Measurements from ENCODE around the gene MYCBPAP.

MYCBPAP gene

DNA sequence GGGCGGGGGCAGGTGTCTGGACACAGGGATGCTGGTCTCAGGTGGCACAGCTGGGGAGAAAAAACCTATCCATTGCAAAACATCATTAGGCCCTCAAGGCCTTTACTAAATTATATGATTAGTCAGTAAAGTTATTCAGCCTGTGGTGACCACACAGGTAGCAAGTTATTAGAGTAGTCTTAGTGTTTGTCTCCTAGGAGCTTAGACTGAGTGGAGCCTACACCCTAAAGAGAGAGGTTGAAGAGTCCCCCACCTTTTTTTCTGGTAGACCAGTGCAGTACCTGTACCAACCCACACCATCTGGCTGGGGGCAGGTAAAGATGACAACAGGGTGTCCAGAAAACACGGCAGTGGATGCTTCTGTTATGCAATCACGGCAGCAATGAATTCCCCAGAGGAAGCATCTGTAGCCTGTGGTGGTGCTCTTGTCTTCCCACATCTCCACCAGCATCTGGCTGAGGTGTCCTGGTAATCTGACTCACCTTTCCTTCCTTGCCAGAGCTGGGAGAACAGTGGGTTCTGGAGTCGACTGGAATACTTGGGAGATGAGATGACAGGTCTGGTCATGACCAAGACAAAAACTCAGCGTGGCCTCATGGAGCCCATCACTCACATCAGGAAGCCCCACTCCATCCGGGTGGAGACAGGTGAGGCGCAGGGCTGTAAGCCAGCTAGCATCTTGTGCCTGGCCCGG lies 11.0 kb downstream of the MYCBPAP start:
- no peak for FAIRE-seq
- TF ChIP-seq, protein P1, sequence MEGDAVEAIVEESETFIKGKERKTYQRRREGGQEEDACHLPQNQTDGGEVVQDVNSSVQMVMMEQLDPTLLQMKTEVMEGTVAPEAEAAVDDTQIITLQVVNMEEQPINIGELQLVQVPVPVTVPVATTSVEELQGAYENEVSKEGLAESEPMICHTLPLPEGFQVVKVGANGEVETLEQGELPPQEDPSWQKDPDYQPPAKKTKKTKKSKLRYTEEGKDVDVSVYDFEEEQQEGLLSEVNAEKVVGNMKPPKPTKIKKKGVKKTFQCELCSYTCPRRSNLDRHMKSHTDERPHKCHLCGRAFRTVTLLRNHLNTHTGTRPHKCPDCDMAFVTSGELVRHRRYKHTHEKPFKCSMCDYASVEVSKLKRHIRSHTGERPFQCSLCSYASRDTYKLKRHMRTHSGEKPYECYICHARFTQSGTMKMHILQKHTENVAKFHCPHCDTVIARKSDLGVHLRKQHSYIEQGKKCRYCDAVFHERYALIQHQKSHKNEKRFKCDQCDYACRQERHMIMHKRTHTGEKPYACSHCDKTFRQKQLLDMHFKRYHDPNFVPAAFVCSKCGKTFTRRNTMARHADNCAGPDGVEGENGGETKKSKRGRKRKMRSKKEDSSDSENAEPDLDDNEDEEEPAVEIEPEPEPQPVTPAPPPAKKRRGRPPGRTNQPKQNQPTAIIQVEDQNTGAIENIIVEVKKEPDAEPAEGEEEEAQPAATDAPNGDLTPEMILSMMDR (IDR thresholded peaks at IDR 0.05; ENCODE audit: insufficient read depth, missing control alignments): no peak
- DNase-seq (ENCODE audit: insufficient read length, low spot score): no peak

DNA sequence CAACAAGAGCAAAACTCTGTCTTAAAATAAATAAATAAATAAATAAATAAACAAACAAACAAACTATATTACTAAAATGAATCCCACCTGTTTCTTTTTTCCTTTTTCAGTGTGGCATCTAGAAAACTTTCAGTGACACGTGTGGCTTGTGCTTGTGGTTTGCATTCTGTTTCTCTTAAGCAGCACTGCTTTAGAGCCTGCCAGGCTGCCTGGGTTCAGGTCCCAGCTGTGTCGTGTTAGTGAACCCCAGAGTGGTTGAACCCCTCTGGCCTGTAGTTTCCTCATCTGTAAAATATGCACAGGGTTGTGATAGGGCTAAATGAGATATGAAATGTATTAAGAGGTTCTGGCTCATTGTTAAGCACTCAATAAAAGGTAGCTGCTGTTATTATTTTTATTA lies 12.2 kb downstream of the MYCBPAP start:
- FAIRE-seq: no peak
- TF ChIP-seq, protein P1 (IDR thresholded peaks at IDR 0.05; ENCODE audit: insufficient read depth, missing control alignments): no peak
- DNase-seq (ENCODE audit: insufficient read length, low spot score): no peak

DNA sequence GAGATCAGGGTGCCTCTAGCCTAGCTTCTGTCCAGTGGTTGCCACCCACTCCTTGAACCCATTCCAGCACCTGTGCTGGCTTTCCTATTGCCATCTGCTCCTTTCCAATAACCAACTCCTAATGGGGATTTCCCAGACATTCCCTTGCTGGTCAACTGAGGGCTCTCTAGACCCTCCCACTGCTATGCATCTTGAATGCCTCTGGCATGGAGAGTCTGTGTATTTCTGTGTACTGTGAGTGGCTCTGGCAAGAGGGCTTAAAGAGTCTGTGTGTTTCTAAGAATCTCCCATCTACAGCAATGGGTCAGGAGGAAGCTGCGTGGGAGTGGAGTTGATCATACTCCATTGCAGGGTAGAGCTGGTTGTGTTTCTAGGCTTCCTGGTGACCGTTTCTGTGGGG lies 13.3 kb downstream of the MYCBPAP start:
- FAIRE-seq (no peak), DNase-seq (ENCODE audit: insufficient read length, low spot score) (no peak)

DNA sequence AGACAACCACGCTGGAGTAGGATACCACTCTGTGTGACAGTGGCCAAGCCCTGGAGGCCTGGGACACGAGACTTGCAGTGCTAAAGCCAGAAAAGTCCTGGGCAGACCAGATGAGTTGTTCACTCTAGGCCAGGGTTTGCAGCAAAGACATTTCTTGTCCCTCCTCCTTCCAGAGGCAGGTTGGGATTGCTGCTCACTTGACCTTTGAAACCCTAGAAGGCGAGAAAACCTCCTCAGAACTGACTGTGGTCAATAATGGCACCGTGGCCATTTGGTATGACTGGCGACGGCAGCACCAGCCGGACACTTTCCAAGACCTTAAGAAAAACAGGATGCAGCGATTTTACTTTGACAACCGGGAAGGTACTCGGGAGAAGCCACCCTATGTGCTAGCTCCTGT lies 14.5 kb downstream of the MYCBPAP start:
- DNase-seq (ENCODE audit: insufficient read length, low spot score): no peak
- no peak for FAIRE-seq
- TF ChIP-seq, protein P1 (IDR thresholded peaks at IDR 0.05; ENCODE audit: insufficient read depth, missing control alignments): no peak

More for the DNA sequence above, 13.3 kb downstream of the MYCBPAP start:
- TF ChIP-seq, protein P1 (IDR thresholded peaks at IDR 0.05; ENCODE audit: insufficient read depth, missing control alignments): no peak

DNA sequence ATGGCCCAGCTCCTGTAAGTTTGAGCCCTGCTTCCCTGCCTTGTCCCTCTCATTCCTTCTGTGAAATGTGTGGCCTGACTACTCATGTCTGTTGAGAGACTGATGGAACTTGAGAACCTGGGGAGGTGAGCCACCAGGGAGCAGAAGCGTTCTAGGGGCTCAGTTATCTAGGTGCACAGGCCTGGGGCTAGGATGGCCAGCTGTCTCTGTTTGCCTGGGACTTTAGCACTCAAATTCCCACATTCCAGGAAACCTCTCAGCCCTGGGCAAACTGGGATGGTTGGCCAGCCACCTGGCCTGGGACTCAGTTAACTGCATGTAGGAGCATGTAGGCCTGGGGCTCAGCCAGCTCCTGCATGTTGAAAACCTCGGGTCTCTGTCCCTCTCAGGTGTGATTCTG lies 15.0 kb downstream of the MYCBPAP start:
- FAIRE-seq (no peak), DNase-seq (ENCODE audit: insufficient read length, low spot score) (no peak)
- TF ChIP-seq, protein P1 (IDR thresholded peaks at IDR 0.05; ENCODE audit: insufficient read depth, missing control alignments): no peak

DNA sequence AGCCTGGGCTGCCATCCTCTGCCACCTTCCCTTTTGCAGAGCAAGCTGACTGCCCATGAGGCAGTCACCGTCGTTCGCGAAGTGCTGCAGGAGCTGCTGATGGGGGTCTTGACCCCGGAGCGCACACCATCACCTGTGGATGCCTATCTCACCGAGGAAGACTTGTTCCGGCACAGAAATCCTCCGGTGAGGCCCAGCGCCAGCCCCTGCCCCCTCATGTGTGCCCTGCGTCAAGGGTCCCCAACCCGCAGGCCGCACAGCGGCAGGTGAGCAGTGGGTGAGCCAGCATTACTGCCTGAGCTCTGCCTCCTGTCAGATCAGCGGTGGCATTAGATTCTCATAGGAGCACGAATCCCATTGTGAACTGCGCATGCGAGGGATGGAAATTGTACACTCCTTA lies 16.6 kb downstream of the MYCBPAP start:
- TF ChIP-seq, protein P1 (IDR thresholded peaks at IDR 0.05; ENCODE audit: insufficient read depth, missing control alignments): no peak
- FAIRE-seq (no peak), DNase-seq (ENCODE audit: insufficient read length, low spot score) (no peak)

DNA sequence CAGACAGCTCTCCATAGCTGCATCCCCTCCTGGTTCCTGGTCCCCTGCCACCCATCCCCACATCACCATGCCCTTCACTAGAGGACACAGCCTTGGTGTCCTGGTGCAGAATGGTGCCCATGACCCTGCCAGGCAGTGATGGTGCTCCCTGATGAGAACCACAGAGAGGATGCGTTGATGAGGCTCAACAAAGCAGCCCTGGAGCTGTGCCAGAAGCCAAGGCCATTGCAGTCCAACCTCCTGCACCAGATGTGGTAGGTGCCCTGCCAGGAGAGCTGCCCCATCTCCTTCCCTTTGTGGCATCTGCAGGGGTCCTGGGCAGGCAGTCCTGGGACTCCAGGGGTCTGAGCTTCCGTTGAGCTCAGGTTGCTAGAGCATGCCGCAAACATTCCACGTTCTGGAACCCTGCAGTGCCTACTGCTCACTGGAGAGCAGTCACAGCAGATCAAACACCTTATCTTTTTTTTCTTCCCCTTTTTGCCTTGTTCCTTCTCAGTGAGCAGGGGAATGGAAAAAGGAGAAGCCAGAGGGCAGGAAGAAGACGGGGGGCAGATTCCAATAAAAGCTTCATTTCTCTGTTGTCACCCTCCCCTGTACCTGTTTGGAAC lies 19.0 kb downstream of the MYCBPAP start:
- TF ChIP-seq, protein P1 (IDR thresholded peaks at IDR 0.05; ENCODE audit: insufficient read depth, missing control alignments): no peak
- DNase-seq (ENCODE audit: insufficient read length, low spot score) (no peak), FAIRE-seq (no peak)

Measured in D721Med (cell line).